Thyroid gland (tissue), 4 donors: ENCODE measurements around the gene ABR.

ENCODE experiments used
- CTCF ChIP-seq, 6 experiments: fragments of 200-600 bp in 3 of 6; fragments of 450-650 bp in 3 of 6; sonication (generic) in 3 of 6; IDR thresholded peaks; one replicate each; pipeline ENCODE4 v1.5.1; 2016 to 2019; ENCODE audit warnings: antibody characterized with exemption in 6 of 6, mild to moderate bottlenecking in 2 of 6, inconsistent platforms in 1 of 6, moderate library complexity in 1 of 6
- POLR2A ChIP-seq, 2 donors: fragments of 450-650 bp; IDR thresholded peaks; one replicate each; pipeline ENCODE4 v1.6.1; 2017; ENCODE audit warnings: antibody characterized with exemption in 2 of 2, mild to moderate bottlenecking in 2 of 2, moderate library complexity in 1 of 2

GRCh38 chr17:992933-993332 is 186.8 kb downstream of the ABR start:
- no peak for TF ChIP-seq CTCF (IDR thresholded peaks at IDR 0.05)
- TF ChIP-seq POLR2A (IDR thresholded peaks at IDR 0.05): no peak
